Cardiac fibroblast (primary cell): Measurements from ENCODE around the gene DCTN1.
A peak's percentile ranks its signal among the peaks of the same experiment; 100 is the strongest.

Source experiments
- DNase-seq, 2 donors: peaks; one replicate each; pipeline versions ENCODE4 v3.0.0 to v3.0.0-alpha.2; 2010; ENCODE audit warnings: low read depth in 2 of 2
- H3K4me3 ChIP-seq, 2 donors: replicated peaks in 1 of 2; 1 replicate in 1 of 2; 2 replicates in 1 of 2; pipeline ENCODE4 v1.5.1; 2011; ENCODE audit warnings: low read depth in 2 of 2, low read length in 2 of 2, mild to moderate bottlenecking in 2 of 2, moderate library complexity in 1 of 2
- CTCF ChIP-seq: IDR thresholded peaks from one replicate; pipeline ENCODE4 v1.5.1; 2011; ENCODE audit warnings: low read depth, mild to moderate bottlenecking, low read length, inconsistent platforms

The DCTN1 gene

GRCh38 chr2:74373221-74373676, 6.9 kb downstream of the DCTN1 start:
- TF ChIP-seq CTCF, result no peak
- H3K4me3 ChIP-seq, result no peak overlapping the region
- DNase-seq, result peak; percentile 44 to 79

GRCh38 chr2:74372674-74373073, 7.4 kb downstream of the DCTN1 start:
- peak in 1 of 2 donors; percentile 43 for DNase-seq
- H3K4me3 ChIP-seq, result no peak overlapping the region
- no peak for TF ChIP-seq CTCF

GRCh38 chr2:74371421-74371820, 8.7 kb downstream of the DCTN1 start:
- no peak overlapping the region for H3K4me3 ChIP-seq
- no peak for TF ChIP-seq CTCF
- no peak for DNase-seq

- no peak overlapping the region for H3K4me3 ChIP-seq
- no peak for DNase-seq
- TF ChIP-seq CTCF, result no peak
Measured at GRCh38 chr2:74369976-74370375, 10.1 kb downstream of the DCTN1 start.

GRCh38 chr2:74368499-74368898, 11.6 kb downstream of the DCTN1 start:
- TF ChIP-seq CTCF, result no peak
- no peak for DNase-seq
- H3K4me3 ChIP-seq, result no peak overlapping the region

- TF ChIP-seq CTCF, result no peak
- no peak for DNase-seq
- H3K4me3 ChIP-seq, result no peak overlapping the region
Measured at GRCh38 chr2:74367789-74368188, 12.3 kb downstream of the DCTN1 start.

GRCh38 chr2:74366036-74366435, 14.1 kb downstream of the DCTN1 start:
- TF ChIP-seq CTCF, result no peak
- DNase-seq, result no peak
- H3K4me3 ChIP-seq, result no peak overlapping the region
